ENCODE results near the gene GSTA5. TPM values are rescaled to one million over a fixed set of nuclear protein-coding genes. Genes with fewer than 3 reads are reported as not detected.

Gene GSTA5
- total RNA-seq (2013; cell fraction: nucleolus; rRNA removed), result not detected in 2 replicates
- total RNA-seq (2014; rRNA removed), result not detected in 2 replicates
- total RNA-seq (2014; rRNA removed; fragmentation: Illumina TruSeq; extraction: Trizol), result not detected in 2 replicates
- not detected in 2 replicates for total RNA-seq (2021)
- polyA plus RNA-seq (2011; ENCODE audit: low read depth), result not detected
- not detected in 2 replicates for polyA plus RNA-seq (2011; rRNA removed)
- not detected in 2 replicates for polyA plus RNA-seq (2011; cell fraction: cytosol; rRNA removed)
- not detected in 2 replicates for polyA plus RNA-seq (2011; cell fraction: nucleus; rRNA removed)
- not detected in 2 replicates for polyA plus RNA-seq (2012)
- polyA plus RNA-seq (2014; fragmentation: Illumina TruSeq; extraction: Trizol), result not detected in 2 replicates
- not detected for polyA plus RNA-seq (2014; fragmentation: Nextera tagmentation; extraction: Ambion mirVana)
- not detected in 2 replicates for polyA plus RNA-seq (2014; rRNA removed)
- polyA plus RNA-seq (2016; fragmentation: Nextera tagmentation; extraction: Ambion mirVana), result not detected
- not detected in 2 replicates for polyA minus RNA-seq (2011; rRNA and poly(A)+ RNA removed)
- not detected in 2 replicates for polyA minus RNA-seq (2011; cell fraction: cytosol; rRNA and poly(A)+ RNA removed)
- not detected in 2 replicates for polyA minus RNA-seq (2011; cell fraction: nucleus; rRNA and poly(A)+ RNA removed)
- Bru-seq, nascent RNA, result not detected
- not detected for BruChase-seq, experiment 1, labeled RNA remaining after a 6-hour chase
- not detected for BruChase-seq, experiment 2, labeled RNA remaining after a 2-hour chase
- long read RNA-seq, experiment 1, result 0 reads
- long read RNA-seq, experiment 2, result 0 reads

DNA sequence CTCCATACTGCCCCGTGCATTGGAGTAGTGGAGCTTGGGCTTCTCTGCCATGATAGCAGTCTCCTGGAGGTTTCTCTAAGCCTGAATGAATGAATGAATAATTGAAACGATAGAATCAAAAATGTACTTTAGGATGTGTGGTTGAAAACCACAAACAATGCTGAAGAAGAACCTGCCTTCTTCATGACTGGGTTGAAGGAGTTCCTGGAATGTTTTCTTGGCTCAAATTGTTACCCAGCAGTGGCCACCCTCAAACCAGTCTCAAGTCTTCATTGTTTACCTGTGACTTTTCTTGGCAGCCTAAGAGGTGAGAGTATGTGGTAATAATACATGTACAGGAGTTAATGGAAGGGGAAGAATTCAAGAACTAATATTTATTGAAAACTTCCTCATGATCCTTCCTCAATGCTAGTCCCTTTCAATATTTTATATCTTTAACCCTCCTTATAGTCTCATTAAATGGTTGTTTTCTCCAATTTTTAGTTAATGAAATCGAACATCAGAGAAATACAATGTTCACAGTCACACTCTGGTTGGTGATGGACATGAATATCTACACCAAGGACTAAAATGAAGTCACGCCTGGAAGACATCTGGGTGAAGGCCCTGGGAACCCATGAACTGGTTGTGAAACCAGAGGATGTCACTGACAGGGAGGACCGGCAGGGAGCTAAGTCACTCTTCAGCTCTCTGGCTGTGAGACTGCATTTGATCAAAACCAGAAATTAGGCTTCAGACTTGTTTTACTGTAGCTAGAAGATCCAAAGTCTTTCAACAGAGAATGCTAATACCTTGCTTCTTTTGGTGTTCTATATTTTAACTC, at the start of gene GSTA5:
GSTA5 (minus strand) TSS at position 51 of the 823 bp plus-strand sequence.
- H4K20me1 ChIP-seq (ENCODE audit: control insufficient read depth, insufficient read depth), result no peaks in the 10 kb centered on the region
- H3K9me3 ChIP-seq (replicated peaks; ENCODE audit: control insufficient read depth, insufficient read depth, low read length), result no peaks in the 10 kb centered on the region
- no peak within 1 kb of the TSS for H2AFZ ChIP-seq (ENCODE audit: control insufficient read depth, low read depth, low read length)
- ATAC-seq, result no peak
- in situ Hi-C loops (cut with MboI) (no loop called here), intact Hi-C loops (cut with micrococcal nuclease; ENCODE audit: unreplicated experiment) (no loop called here)
- no peaks in the 10 kb centered on the region for H3K4me1 ChIP-seq (ENCODE audit: control insufficient read depth, insufficient read depth, low read length)
- WGBS (ENCODE audit: insufficient coverage, insufficient replicate concordance, low lambda C conversion rate, missing lambda C conversion rate), result 22% methylated on average over 5 of the region's 5 CpGs
- POLR2A ChIA-PET, result no interaction called here
- no peaks in the 10 kb centered on the region for H3K79me2 ChIP-seq (ENCODE audit: control insufficient read depth, insufficient read depth, low read length)
- CTCF ChIA-PET, result interaction anchor here (0.7 to 1.3 kb wide), 2 partner anchors 155 to 222 kb away, joined by 3 read pairs; no protein-coding TSS in a partner anchor
- no peak within 1 kb of the TSS for H3K9ac ChIP-seq (ENCODE audit: control insufficient read depth, insufficient read depth, low read length)
- DNase-seq (ENCODE audit: low read depth, low spot score), result no peak
- H3K27ac ChIP-seq (ENCODE audit: control insufficient read depth, insufficient read depth), result no peak within 1 kb of the TSS
- H3K36me3 ChIP-seq (ENCODE audit: control insufficient read depth in 2 of 2, insufficient read depth in 2 of 2, low read length in 1 of 2), result no peaks in the 10 kb centered on the region
- no peak for FAIRE-seq
- RAD21 ChIA-PET (ENCODE audit: unreplicated experiment), result no interaction called here
- BruUV-seq (replicated peaks), result no TSS peak
- no peak within 1 kb of the TSS for H3K4me3 ChIP-seq
- SMC1A ChIA-PET (ENCODE audit: uncharacterized antibody, unreplicated experiment), result interaction anchor here (0.9 kb wide), 1 partner anchor 237 kb away, joined by 3 read pairs; no protein-coding TSS in a partner anchor
- H3K4me2 ChIP-seq (ENCODE audit: control insufficient read depth, insufficient read depth), result no peak within 1 kb of the TSS
- no peaks in the 10 kb centered on the region for H3K27me3 ChIP-seq (replicated peaks in 1 of 2; ENCODE audit: control insufficient read depth in 2 of 2, insufficient read depth in 2 of 2, low read length in 1 of 2)
- TF ChIP-seq IKZF2 (IDR thresholded peaks at IDR 0.05) (no peak), E4F1 (IDR thresholded peaks at IDR 0.05; ENCODE audit: borderline replicate concordance, partially characterized antibody) (no peak), SMARCA5 (IDR thresholded peaks at IDR 0.05) (no peak), REST (IDR thresholded peaks at IDR 0.05; ENCODE audit: low read depth, low read length) (no peak), RAD51 (IDR thresholded peaks at IDR 0.05) (no peak), LARP7 (IDR thresholded peaks at IDR 0.05) (no peak), ZZZ3 (IDR thresholded peaks at IDR 0.05; ENCODE audit: control insufficient read depth, insufficient read length, low read depth) (no peak)
- TF ChIP-seq, protein P1, sequence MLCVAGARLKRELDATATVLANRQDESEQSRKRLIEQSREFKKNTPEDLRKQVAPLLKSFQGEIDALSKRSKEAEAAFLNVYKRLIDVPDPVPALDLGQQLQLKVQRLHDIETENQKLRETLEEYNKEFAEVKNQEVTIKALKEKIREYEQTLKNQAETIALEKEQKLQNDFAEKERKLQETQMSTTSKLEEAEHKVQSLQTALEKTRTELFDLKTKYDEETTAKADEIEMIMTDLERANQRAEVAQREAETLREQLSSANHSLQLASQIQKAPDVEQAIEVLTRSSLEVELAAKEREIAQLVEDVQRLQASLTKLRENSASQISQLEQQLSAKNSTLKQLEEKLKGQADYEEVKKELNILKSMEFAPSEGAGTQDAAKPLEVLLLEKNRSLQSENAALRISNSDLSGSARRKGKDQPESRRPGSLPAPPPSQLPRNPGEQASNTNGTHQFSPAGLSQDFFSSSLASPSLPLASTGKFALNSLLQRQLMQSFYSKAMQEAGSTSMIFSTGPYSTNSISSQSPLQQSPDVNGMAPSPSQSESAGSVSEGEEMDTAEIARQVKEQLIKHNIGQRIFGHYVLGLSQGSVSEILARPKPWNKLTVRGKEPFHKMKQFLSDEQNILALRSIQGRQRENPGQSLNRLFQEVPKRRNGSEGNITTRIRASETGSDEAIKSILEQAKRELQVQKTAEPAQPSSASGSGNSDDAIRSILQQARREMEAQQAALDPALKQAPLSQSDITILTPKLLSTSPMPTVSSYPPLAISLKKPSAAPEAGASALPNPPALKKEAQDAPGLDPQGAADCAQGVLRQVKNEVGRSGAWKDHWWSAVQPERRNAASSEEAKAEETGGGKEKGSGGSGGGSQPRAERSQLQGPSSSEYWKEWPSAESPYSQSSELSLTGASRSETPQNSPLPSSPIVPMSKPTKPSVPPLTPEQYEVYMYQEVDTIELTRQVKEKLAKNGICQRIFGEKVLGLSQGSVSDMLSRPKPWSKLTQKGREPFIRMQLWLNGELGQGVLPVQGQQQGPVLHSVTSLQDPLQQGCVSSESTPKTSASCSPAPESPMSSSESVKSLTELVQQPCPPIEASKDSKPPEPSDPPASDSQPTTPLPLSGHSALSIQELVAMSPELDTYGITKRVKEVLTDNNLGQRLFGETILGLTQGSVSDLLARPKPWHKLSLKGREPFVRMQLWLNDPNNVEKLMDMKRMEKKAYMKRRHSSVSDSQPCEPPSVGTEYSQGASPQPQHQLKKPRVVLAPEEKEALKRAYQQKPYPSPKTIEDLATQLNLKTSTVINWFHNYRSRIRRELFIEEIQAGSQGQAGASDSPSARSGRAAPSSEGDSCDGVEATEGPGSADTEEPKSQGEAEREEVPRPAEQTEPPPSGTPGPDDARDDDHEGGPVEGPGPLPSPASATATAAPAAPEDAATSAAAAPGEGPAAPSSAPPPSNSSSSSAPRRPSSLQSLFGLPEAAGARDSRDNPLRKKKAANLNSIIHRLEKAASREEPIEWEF (IDR thresholded peaks at IDR 0.05; ENCODE audit: insufficient replicate concordance, low read depth, low read length), result no peak
